Coronary artery (tissue), 2 donors: ENCODE data around the gene FHIT.

Experiments used
- DNase-seq: peaks from one replicate; pipeline ENCODE4 v3.0.0-alpha.2; 2017; ENCODE audit warnings: low spot score
- H3K27ac ChIP-seq, 2 donors: fragments of 200-600 bp; sonication (generic); one replicate each; pipeline ENCODE4 v1.5.1; 2016 to 2019
- H3K4me3 ChIP-seq: fragments of 200-600 bp; sonication (generic); 2 replicates; pipeline ENCODE4 v1.5.1; 2016; ENCODE audit warnings: mild to moderate bottlenecking, moderate library complexity
- TF ChIP-seq, protein P1 (sequence below): fragments of 200-600 bp; sonication (generic); IDR thresholded peaks from one replicate; pipeline ENCODE4 v1.5.1; 2019; ENCODE audit warnings: antibody characterized with exemption

Gene FHIT

DNA sequence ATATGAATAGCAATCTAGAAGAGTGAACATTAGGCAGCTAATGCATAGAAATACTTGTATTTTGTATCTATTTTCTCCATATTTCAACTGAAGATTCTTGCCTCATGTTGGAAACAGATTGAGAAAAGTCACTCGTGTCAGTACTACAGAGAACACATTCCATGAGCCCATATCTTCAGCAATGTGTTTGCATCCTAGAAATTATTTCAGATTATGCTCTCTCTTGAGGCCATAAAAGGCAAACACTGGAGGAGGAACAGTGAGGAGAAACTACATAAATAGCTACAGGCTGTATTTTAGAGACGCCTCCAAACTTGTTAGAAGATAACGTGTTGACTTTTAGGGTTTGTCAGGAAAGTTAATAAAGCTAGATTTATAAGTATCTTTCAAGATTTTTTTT is 906.9 kb downstream of the FHIT start:
- no peak overlapping the region for H3K4me3 ChIP-seq
- H3K27ac ChIP-seq, result no peak overlapping the region
- no peak for DNase-seq

GRCh38 chr3:60343831-60344230 is 907.4 kb downstream of the FHIT start:
- Histone ChIP-seq H3K4me3 (no peak overlapping the region), H3K27ac (no peak overlapping the region)
- TF ChIP-seq, protein P1, sequence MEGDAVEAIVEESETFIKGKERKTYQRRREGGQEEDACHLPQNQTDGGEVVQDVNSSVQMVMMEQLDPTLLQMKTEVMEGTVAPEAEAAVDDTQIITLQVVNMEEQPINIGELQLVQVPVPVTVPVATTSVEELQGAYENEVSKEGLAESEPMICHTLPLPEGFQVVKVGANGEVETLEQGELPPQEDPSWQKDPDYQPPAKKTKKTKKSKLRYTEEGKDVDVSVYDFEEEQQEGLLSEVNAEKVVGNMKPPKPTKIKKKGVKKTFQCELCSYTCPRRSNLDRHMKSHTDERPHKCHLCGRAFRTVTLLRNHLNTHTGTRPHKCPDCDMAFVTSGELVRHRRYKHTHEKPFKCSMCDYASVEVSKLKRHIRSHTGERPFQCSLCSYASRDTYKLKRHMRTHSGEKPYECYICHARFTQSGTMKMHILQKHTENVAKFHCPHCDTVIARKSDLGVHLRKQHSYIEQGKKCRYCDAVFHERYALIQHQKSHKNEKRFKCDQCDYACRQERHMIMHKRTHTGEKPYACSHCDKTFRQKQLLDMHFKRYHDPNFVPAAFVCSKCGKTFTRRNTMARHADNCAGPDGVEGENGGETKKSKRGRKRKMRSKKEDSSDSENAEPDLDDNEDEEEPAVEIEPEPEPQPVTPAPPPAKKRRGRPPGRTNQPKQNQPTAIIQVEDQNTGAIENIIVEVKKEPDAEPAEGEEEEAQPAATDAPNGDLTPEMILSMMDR, result no peak
- no peak for DNase-seq

More for the DNA sequence above, 906.9 kb downstream of the FHIT start:
- TF ChIP-seq, protein P1, result no peak

DNA sequence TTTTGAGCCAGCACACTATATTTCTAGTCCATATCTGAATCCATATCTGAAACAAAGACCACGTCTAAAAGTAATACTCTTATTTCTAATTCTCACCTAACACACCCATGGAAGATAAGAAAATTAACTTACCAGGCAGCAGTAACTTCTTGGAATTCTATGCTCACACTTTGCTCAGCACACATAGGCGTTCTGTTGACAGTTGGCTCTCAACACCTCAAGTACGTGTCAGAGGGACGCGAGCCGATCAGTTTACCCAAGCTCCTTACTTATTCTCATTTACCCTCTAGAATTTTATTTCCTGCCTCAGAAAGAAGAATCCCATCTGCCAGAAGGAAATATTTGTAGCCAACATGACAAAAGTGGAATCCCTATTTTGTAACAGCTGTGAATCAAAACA is 911.9 kb downstream of the FHIT start:
- Histone ChIP-seq H3K27ac (no peak overlapping the region), H3K4me3 (no peak overlapping the region)
- no peak for DNase-seq
- TF ChIP-seq, protein P1, result no peak

DNA sequence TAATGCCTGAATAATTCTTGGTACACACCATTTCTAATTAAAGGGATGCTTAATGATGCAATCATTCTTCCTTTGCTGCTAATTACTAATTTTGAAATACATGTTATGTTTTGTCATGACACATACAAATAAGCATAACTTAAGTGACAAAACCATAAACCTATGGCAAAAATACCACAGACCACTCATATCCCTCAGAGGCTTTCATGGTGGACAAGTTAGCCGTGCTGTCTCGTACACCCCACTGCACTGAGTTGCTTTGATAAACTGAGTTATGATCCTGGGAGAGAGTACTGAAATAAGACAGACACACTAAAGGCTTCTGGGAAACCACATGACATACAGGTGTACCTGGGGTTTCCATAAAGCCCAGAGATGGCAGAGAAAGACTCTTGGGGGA is 913.8 kb downstream of the FHIT start:
- DNase-seq, result no peak
- no peak overlapping the region for H3K27ac ChIP-seq
- no peak overlapping the region for H3K4me3 ChIP-seq
- TF ChIP-seq, protein P1, result no peak

GRCh38 chr3:60336061-60336460 is 915.2 kb downstream of the FHIT start:
- H3K27ac ChIP-seq, result no peak overlapping the region
- H3K4me3 ChIP-seq, result no peak overlapping the region
- TF ChIP-seq, protein P1, result no peak
- DNase-seq, result no peak

DNA sequence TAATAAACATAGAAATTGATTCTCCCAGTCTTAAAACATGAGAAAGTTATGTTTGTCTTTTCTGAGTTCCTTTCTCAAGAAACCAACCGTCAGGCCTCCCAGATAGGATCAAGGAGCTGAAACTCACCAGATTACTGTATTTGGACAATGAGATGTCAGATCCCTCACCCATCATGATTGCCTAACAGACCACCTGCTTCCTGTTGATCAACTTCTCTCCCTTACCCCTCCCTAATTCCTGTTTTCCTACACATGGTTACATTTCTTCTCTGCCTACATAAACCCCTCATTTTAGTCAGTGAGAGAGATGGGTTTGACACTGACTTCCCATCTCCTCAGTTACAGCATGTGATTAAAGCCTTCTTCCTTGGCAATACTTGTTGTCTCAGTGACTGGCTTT is 917.5 kb downstream of the FHIT start:
- DNase-seq, result no peak
- TF ChIP-seq, protein P1, result no peak
- no peak overlapping the region for H3K4me3 ChIP-seq

DNA sequence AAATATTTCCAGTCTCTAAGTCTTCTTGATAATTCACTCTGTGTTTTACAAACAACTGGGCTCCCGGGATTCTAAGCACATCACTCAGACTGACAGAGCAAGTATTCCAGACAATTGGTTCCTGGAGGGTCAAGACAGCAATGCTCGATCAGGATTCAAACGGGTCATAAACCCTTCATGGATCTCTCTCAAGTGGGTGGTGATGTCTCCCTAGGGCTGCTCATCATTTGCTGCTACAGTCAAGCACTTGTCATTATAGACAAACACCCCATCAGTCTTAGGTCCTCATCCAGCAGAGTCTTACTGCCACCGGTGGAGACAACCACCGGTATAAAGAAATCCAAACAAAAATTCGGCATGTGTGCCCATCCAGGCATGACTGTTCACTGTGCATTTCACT is 921.1 kb downstream of the FHIT start:
- DNase-seq, result no peak
- Histone ChIP-seq H3K4me3 (no peak overlapping the region), H3K27ac (no peak overlapping the region)
- TF ChIP-seq, protein P1, result no peak

More for the DNA sequence above, 917.5 kb downstream of the FHIT start:
- no peak overlapping the region for H3K27ac ChIP-seq
